Activated T-helper 17 cell treated with anti-CD3 and anti-CD28 coated beads, Interleukin-2, amount 50 U/mL, for 72 hours (primary cell): ENCODE measurements around the gene DNAH8. TPM values are rescaled to one million over a fixed set of nuclear protein-coding genes. Genes with fewer than 3 reads are reported as not detected.

Experiments used
- ATAC-seq: fragments of 150-1000 bp; cut with Tn5 transposase; replicated peaks from 2 replicates; pipeline ENCODE4 v1.10.0; 2021; ENCODE audit warnings: mild to moderate bottlenecking, moderate library complexity
- H3K27ac Mint-ChIP-seq: one replicate; pipeline ENCODE4 v1.8.0; 2022; ENCODE audit warnings: mixed read lengths
- H3K27me3 Mint-ChIP-seq: one replicate; pipeline ENCODE4 v1.8.0; 2022; ENCODE audit warnings: mixed read lengths
- H3K36me3 Mint-ChIP-seq: one replicate; pipeline ENCODE4 v1.8.0; 2022; ENCODE audit warnings: low read depth, mild to moderate bottlenecking, mixed read lengths
- H3K4me1 Mint-ChIP-seq: one replicate; pipeline ENCODE4 v1.8.0; 2022; ENCODE audit warnings: mixed read lengths
- H3K4me3 Mint-ChIP-seq: one replicate; pipeline ENCODE4 v1.8.0; 2022; ENCODE audit warnings: mild to moderate bottlenecking, mixed read lengths
- H3K9me3 Mint-ChIP-seq: one replicate; pipeline ENCODE4 v1.8.0; 2022; ENCODE audit warnings: mixed read lengths
- total RNA-seq, 2 donors: library from RNA; stranded (reverse); gene quantifications; one replicate each; pipeline ENCODE4 v1.2.3, GENCODE V29; 2022

The DNAH8 gene
- total RNA-seq, 2 donors from 2014 or later = 0.03 to 0.09 TPM

DNA sequence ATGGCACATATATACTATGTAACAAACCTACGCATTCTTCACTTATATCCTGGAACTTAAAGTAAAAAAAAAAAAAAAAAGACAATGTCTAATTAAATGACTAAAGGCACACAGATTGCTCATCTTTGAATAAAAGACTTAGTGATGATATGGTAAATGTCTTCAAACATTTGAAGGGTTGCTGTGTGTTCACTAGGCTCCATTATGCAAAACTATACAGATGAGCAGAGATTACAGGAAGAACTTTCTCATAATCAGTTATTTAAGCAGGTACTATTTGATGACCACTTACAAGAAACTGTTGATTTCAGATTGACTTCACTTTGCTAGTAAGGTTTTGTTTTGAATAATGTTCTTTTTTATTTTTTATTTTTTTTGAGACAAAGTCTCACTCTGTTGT, 34.4 kb downstream of the DNAH8 start:
- H3K4me1 Mint-ChIP-seq = no peaks in the 10 kb centered on the region
- ATAC-seq = no peak
- no peaks in the 10 kb centered on the region for H3K36me3 Mint-ChIP-seq
- H3K4me3 Mint-ChIP-seq = no peak overlapping the region
- H3K27ac Mint-ChIP-seq = no peak overlapping the region
- H3K9me3 Mint-ChIP-seq = no peaks in the 10 kb centered on the region
- H3K27me3 Mint-ChIP-seq = peaks cover 17% of the 10 kb centered on the region

DNA sequence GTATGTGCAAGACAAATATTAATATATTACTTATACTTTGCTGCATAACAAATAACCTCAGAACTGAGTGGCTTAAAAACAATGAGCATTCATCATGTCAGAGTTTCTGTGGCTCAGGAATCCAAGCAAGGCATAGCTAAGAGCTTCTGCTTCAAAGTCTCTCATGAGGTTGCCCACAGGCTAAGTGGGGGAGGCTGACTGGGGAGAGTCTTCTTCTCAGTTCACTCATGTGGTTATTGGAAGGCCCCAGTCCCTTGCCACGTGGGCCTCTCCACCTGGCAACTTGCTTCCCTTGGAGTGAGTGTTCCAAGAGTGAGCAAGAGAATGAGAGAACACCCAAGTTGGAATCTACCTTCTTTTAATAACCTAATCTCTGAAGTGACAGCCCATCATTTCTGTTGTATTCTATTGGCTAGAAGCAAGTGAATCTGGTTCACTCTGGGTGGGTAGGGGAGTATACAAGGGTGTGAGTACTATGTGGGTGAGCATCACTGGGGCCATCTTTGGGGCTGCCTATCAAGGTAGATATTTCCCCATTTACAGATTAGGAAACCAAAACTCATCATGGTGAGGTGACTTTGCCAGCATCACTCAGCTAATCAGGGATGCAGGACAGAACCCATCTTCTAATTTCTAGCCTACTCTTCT, 36.0 kb downstream of the DNAH8 start:
- peak; percentile 83 for ATAC-seq
- Mint-ChIP-seq H3K27ac (no peak overlapping the region), H3K4me3 (no peak overlapping the region), H3K9me3 (no peaks in the 10 kb centered on the region), H3K27me3 (peaks cover 6% of the 10 kb centered on the region), H3K36me3 (no peaks in the 10 kb centered on the region), H3K4me1 (no peaks in the 10 kb centered on the region)

DNA sequence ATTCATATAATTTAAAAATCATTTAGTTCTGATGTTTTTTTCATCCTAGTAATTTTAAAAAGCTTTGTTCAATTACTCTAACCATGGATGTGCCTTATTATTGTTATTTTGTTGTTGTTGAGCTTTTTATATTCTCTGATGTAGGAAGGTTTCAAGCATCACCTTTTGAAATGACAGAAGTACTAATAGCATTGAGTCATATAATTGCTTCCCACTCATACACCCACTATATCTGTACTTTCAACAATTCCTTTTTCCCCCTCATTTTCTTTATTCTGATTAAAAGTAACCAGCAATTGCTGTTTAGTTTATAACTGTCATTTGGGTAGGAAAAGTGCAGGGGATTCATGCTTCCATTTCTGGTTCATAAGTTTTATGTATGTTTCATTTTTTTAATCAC, 38.6 kb downstream of the DNAH8 start:
- H3K4me1 Mint-ChIP-seq = no peaks in the 10 kb centered on the region
- peaks cover 5% of the 10 kb centered on the region for H3K27me3 Mint-ChIP-seq
- H3K36me3 Mint-ChIP-seq = no peaks in the 10 kb centered on the region
- no peak overlapping the region for H3K4me3 Mint-ChIP-seq
- no peaks in the 10 kb centered on the region for H3K9me3 Mint-ChIP-seq
- H3K27ac Mint-ChIP-seq = peak overlapping the region; percentile 72
- ATAC-seq = no peak

GRCh38 chr6:38755207-38755606, 40.1 kb downstream of the DNAH8 start:
- no peaks in the 10 kb centered on the region for H3K4me1 Mint-ChIP-seq
- H3K27ac Mint-ChIP-seq = peak overlapping the region; percentile 77
- no peaks in the 10 kb centered on the region for H3K27me3 Mint-ChIP-seq
- no peaks in the 10 kb centered on the region for H3K36me3 Mint-ChIP-seq
- H3K9me3 Mint-ChIP-seq = peaks cover 4% of the 10 kb centered on the region
- no peak overlapping the region for H3K4me3 Mint-ChIP-seq
- no peak for ATAC-seq

GRCh38 chr6:38755874-38756273, 40.8 kb downstream of the DNAH8 start:
- Mint-ChIP-seq H3K4me1 (no peaks in the 10 kb centered on the region), H3K27me3 (no peaks in the 10 kb centered on the region), H3K36me3 (no peaks in the 10 kb centered on the region), H3K27ac (peak overlapping the region; percentile 77), H3K4me3 (no peak overlapping the region), H3K9me3 (peaks cover 4% of the 10 kb centered on the region)
- ATAC-seq = peak; percentile 47

DNA sequence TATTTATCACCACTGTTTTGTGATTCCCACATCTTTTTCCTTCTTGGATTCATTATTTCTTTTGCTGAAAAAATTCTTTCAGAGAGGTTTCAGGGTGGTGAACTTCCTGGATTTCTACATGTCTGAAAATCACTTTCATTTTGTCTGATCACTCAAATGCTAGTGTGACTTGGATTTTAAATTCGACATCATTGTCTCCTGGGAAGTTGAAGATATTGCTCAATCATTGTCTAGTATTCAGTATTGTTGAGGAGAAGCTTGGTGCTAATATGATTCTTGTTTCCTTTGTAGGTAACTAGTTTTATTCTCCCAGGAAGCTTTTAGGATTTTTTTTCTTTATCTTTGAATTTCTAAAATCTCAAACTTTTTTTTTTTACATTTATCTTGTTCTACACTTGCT, 45.0 kb downstream of the DNAH8 start:
- ATAC-seq = no peak
- Mint-ChIP-seq H3K27ac (no peak overlapping the region), H3K4me3 (no peak overlapping the region), H3K27me3 (peaks cover 21% of the 10 kb centered on the region), H3K9me3 (peaks cover 4% of the 10 kb centered on the region), H3K36me3 (no peaks in the 10 kb centered on the region), H3K4me1 (no peaks in the 10 kb centered on the region)

DNA sequence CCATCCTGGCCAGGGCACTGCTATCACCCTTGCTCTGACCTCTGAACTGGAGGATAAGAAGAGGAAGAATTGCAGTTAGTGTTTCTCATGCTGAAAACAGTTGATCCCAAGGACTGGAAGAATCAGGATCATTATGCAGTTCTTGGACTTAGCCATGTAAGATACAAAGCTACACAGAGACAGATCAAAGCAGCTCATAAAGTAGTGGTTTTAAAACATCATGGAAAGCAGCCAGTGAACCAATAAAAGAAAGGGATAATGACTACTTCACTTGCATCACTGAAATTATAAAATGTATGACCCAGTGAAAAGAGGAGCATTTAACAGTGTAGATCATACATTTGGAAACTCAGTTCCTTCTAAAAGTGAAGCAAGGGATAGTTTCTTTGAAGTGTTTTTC, 47.7 kb downstream of the DNAH8 start:
- Mint-ChIP-seq H3K27me3 (peaks cover 21% of the 10 kb centered on the region), H3K9me3 (peaks cover 4% of the 10 kb centered on the region), H3K4me3 (no peak overlapping the region), H3K27ac (no peak overlapping the region), H3K36me3 (no peaks in the 10 kb centered on the region), H3K4me1 (no peaks in the 10 kb centered on the region)
- ATAC-seq = no peak

DNA sequence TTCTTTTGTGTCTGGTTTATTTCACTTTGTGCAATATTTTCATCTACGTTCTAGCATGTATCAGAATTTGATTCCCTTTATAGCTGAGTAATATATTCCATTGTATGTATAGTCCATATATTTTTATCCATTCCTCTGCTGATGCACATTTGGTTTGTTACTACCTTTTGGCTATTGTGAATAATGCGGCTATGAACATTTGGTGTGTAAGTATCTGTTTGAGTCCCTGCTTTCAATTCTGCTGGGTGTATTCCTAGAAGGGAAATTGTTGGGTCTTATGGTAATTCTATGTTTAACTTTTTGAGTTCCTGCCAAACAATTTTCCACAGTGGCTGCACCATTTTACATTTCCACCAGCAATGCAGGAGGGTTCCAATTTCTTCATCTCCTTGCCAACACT, 52.4 kb downstream of the DNAH8 start:
- Mint-ChIP-seq H3K36me3 (no peaks in the 10 kb centered on the region), H3K4me1 (no peaks in the 10 kb centered on the region), H3K9me3 (peaks cover 3% of the 10 kb centered on the region), H3K4me3 (no peak overlapping the region), H3K27me3 (peaks cover 19% of the 10 kb centered on the region), H3K27ac (no peak overlapping the region)
- ATAC-seq = peak; percentile 28

GRCh38 chr6:38773338-38773737, 58.2 kb downstream of the DNAH8 start:
- H3K36me3 Mint-ChIP-seq = no peaks in the 10 kb centered on the region
- H3K27ac Mint-ChIP-seq = no peak overlapping the region
- H3K9me3 Mint-ChIP-seq = peaks cover 3% of the 10 kb centered on the region
- no peak overlapping the region for H3K4me3 Mint-ChIP-seq
- peaks cover 19% of the 10 kb centered on the region for H3K27me3 Mint-ChIP-seq
- no peaks in the 10 kb centered on the region for H3K4me1 Mint-ChIP-seq
- peak; percentile 34 for ATAC-seq

GRCh38 chr6:38774929-38775707, 60.0 kb downstream of the DNAH8 start:
- H3K9me3 Mint-ChIP-seq = no peaks in the 10 kb centered on the region

DNA sequence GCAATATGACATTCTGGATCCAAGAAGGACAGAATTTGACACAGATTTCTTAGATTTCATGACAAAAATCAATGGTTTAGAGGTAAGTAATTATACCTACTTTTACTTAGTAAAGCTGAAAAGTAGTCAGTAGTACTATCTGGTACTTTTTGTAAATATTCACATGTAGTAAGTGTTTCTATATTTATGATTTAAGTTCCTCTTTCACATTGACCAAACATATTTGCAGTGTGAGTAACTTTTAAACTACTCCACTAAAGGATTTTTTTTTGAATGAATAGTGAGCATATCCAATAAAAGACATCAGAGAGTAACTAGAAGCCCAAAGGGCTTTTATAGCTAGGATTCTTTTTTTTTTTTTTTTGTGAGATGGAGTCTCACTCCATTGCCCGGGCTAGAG, 60.8 kb downstream of the DNAH8 start:
- no peak overlapping the region for H3K4me3 Mint-ChIP-seq
- H3K27ac Mint-ChIP-seq = no peak overlapping the region
- peaks cover 33% of the 10 kb centered on the region for H3K27me3 Mint-ChIP-seq
- ATAC-seq = no peak
- no peaks in the 10 kb centered on the region for H3K36me3 Mint-ChIP-seq
- no peaks in the 10 kb centered on the region for H3K9me3 Mint-ChIP-seq
- H3K4me1 Mint-ChIP-seq = no peaks in the 10 kb centered on the region

More at GRCh38 chr6:38774929-38775707, 60.0 kb downstream of the DNAH8 start:
- no peaks in the 10 kb centered on the region for H3K36me3 Mint-ChIP-seq
- no peak for ATAC-seq
- peaks cover 27% of the 10 kb centered on the region for H3K27me3 Mint-ChIP-seq
- H3K27ac Mint-ChIP-seq = no peak overlapping the region
- no peaks in the 10 kb centered on the region for H3K4me1 Mint-ChIP-seq
- no peak overlapping the region for H3K4me3 Mint-ChIP-seq

GRCh38 chr6:38776515-38776914, 61.4 kb downstream of the DNAH8 start:
- Mint-ChIP-seq H3K27ac (no peak overlapping the region), H3K27me3 (peaks cover 34% of the 10 kb centered on the region), H3K9me3 (no peaks in the 10 kb centered on the region), H3K36me3 (no peaks in the 10 kb centered on the region), H3K4me1 (no peaks in the 10 kb centered on the region), H3K4me3 (no peak overlapping the region)
- ATAC-seq = no peak

DNA sequence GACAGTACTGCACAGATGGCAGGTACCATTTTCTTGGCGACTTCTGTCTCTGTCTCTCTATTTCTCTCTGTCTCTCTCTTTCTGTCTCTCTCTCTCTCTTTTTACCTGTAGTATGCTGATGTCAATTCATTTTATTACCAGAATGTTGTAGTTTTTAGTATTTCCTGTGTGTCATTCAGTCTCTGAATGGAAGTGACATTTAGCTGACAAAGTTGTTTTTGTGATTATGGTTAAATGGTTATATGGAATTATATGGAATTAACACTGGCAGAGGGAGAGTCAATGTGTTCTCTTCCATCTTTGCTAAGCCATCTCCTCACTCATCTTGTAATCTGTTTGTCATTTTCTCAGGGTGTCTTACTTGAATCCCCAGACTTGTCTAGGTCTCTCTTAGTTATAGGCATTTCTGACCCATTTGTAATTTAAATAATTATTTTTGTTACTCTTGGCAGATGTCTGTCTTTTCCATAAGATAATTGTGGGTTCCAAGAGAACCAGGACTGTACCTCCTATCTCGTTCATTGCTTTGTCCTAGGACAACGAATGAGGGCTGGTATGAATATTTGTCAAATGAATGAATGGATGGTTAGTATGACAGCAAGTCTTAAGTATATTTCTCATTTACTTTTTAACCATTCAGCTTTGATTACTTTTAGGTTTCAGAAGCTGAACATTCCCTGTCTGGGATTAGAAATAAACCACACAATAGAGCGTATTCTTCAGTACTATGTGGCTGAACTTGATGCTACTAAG, 64.4 kb downstream of the DNAH8 start:
- Mint-ChIP-seq H3K4me1 (no peaks in the 10 kb centered on the region), H3K27ac (no peak overlapping the region), H3K36me3 (no peaks in the 10 kb centered on the region)

DNA sequence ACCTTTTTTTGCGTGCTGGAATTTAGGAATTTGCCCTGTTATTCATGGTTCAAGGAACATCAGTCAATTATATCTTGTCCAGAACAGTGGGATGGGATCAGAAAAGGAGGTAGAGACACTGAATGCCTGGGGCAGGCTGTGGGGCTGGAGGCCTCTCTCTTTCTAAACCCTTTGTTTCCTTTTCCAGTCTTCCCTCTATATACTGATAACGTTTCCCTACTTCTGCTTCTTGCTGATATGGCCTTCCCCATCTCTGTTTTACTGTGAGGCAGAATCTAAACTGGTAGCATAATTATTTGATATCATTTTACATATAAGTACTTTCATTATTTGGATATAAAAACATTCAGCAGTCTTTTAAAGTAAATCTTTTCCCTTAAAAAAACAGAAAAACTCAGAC, 67.5 kb downstream of the DNAH8 start:
- Mint-ChIP-seq H3K9me3 (no peaks in the 10 kb centered on the region), H3K4me1 (no peaks in the 10 kb centered on the region), H3K4me3 (no peak overlapping the region), H3K27ac (no peak overlapping the region), H3K36me3 (no peaks in the 10 kb centered on the region), H3K27me3 (peaks cover 15% of the 10 kb centered on the region)
- ATAC-seq = no peak

More for the DNA sequence above, 64.4 kb downstream of the DNAH8 start:
- H3K27me3 Mint-ChIP-seq = peaks cover 21% of the 10 kb centered on the region
- no peak overlapping the region for H3K4me3 Mint-ChIP-seq
- no peaks in the 10 kb centered on the region for H3K9me3 Mint-ChIP-seq
- ATAC-seq = no peak
